GM18858 (cell line): ENCODE results near the gene ZNG1A.
"Not testable (repeated sequence)": the region's sequence is repeated elsewhere in the genome, so short reads cannot be mapped to it uniquely, and the experiment has no call there.

Experiments used
- ATAC-seq: cut with Tn5 transposase; IDR thresholded peaks from one replicate; pipeline ENCODE4 v1.9.1; 2021; ENCODE audit not compliant: unreplicated experiment

Gene ZNG1A

GRCh38 chr9:178140-178825, 573 bp downstream of the ZNG1A start:
- not testable (repeated sequence) for ATAC-seq

GRCh38 chr9:169757-170156, 9.1 kb downstream of the ZNG1A start:
- ATAC-seq: not testable (repeated sequence)

DNA sequence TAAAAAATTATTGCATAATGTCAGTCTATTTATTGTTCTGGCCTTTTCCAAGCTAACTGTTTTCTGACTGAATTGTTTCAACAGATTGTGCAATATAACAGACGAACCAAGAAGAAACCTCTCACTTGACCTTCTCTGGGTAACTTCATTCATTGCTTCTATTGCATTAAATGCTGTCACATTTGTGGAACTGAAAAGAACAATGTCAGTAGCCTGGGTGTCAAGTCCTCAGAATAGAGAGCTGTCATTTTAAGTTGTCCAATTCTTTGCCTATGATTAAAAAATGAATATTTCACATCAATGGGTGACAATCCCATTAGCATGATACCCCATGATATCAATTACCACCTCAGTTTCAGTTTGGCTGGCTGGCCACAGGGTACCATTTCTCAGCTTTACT, 19.0 kb downstream of the ZNG1A start:
- ATAC-seq: not testable (repeated sequence)

GRCh38 chr9:151173-151572, 27.7 kb downstream of the ZNG1A start:
- not testable (repeated sequence) for ATAC-seq

- not testable (repeated sequence) for ATAC-seq
Measured at GRCh38 chr9:139880-140279, 39.0 kb downstream of the ZNG1A start.

DNA sequence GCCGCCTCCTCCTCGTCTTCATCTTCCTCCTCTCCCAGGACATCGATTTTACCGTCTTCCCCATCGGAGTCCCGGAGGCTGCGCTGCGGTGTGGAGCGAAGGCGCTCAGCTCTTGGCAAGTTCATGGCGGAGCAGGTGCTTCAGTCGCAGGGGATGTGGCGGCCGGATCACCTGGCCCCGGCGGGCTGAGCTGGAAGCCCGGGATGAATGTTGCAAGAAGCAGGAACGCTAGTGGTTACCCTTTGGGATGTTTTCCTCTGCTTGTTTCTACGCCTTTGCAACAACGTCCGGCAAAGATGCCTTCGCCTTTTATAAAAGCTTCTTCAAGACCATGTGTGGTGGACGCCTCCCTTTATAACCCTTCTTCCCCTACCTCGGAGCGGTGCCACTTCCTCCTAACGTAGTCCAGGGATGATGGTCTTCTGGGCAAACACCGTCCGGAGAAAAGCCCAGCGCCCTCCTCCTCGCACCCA, 60.8 kb downstream of the ZNG1A start, which contains the start of gene FOXD4:
Gene FOXD4, minus strand, starts transcription at position 423 of the 473 bp plus-strand sequence. Its CDS starts 298 bp downstream, at position 125.
- ATAC-seq: not testable (repeated sequence)

DNA sequence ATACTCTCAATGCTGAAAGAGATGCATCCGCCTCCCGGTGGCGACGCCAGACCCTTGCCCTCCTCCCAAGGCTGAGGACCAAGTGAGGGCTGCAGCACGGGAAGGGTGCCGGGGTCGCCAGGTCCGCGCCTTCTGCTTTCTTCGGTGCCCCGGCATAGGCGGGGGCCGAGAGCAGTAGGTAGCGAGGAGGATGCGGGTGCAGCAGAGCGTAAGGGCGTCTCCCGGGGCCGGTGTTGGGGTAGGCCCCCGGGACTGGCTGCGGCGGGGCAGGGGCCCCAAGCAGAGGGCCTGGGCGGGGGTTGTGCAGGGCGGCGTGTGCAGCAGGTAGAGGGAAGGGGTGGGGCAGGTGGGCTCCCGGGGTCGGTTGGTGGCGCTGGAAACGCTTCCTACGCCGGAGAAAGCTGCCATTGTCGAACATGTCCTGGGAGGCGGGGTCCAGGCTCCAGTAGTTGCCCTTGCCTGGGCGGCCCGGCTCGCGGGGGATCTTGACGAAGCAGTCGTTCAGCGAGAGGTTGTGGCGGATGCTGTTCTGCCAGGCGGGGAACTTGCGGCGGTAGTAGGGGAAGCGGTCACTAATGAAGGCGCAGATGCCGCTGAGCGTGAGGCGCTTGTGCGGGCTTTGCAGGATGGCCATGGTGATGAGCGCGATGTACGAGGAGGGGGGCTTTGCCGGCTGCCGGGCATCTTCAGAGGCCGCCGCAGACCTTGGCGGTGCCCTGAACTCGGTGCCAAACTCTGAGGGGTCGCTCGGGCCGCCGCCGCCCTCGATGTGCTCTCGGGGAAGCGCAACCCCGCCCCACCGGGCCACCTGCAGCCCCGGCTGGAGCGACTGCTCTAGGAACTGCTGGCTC, 61.5 kb downstream of the ZNG1A start:
- ATAC-seq: not testable (repeated sequence)

- ATAC-seq: not testable (repeated sequence)
Measured at GRCh38 chr9:116239-117077, 62.4 kb downstream of the ZNG1A start.

- ATAC-seq: not testable (repeated sequence)
Measured at GRCh38 chr9:115118-115451, 63.8 kb downstream of the ZNG1A start.

DNA sequence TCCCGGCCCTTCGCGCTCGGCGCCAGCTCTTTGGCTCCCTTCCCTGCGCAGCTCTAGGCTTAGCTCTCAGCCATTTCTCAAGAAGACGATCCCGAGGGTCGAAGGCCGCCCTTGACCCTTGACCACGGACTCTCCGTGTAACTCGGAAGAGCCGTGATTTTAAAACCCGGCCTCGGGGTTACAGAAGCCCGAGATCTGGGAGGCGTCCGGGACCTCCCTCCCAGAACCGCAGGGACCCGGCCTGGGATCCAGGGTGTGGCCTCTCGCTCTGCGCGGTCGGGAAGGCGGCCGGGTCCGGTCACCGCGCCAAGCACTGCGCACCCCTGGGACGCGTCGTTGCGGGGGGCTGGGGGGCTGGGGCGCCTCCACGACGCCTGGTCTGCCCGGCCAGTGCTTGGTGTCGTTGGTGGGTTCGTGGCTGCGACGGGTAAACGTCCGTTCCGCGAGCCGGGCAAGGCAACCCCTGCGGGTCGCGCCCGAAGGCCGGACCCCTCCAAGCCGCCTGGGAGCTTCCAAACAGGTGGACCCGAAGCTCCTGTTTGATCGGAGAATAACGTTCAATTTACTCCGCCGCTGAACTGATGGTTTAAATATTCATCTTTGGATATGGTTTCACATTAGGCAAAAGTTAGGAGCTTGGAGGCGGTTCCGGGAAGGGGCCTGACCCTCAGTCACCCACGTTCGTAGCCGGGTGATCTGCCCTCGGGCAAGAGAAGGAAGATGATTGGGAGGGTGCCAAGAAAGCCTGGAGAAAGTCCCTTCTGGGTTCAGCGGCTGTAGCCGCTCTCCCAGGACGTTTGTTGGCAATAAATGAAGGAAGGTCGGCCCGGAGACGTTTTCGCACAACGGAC, 64.4 kb downstream of the ZNG1A start:
- not testable (repeated sequence) for ATAC-seq

DNA sequence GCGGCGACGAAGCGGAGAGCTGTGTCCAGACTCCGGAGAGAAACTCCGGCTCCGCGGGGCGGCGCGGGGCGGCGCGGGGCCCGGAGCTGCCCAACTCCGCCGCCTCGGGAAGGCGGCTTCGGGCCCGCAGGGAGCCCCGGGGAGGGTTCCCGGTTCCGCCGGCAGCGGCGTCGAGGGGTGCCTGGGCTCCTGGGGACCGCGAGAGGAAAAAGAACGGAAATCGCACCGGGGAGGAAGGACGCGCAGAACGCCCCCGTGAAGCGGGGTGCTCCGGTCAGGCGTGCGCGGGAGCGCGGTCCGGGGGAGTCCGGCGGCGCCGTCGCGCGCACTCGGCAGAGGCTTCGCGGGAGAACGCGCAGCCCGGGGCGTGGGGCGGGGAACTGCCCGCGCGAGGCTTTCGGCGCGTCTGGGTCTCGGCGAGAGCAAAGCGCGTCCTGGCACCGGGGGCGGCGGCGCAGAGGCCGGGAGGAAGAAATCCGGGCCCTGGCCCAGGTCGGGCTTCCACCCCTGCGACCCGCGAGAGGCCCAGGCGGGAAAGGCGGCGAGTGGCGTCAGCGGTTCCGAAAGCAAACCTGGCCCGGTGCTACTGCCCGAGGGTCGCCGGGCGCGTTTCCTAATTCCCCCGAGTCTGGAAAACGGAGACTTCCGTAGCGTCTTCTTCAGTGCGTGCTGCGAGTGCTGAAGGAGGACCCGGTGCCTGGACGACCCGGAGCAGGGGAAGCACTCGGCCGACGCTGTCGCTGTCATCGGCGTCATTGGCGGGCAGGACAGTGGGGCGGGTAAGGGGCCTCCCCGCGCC, 65.2 kb downstream of the ZNG1A start:
- ATAC-seq: not testable (repeated sequence)

DNA sequence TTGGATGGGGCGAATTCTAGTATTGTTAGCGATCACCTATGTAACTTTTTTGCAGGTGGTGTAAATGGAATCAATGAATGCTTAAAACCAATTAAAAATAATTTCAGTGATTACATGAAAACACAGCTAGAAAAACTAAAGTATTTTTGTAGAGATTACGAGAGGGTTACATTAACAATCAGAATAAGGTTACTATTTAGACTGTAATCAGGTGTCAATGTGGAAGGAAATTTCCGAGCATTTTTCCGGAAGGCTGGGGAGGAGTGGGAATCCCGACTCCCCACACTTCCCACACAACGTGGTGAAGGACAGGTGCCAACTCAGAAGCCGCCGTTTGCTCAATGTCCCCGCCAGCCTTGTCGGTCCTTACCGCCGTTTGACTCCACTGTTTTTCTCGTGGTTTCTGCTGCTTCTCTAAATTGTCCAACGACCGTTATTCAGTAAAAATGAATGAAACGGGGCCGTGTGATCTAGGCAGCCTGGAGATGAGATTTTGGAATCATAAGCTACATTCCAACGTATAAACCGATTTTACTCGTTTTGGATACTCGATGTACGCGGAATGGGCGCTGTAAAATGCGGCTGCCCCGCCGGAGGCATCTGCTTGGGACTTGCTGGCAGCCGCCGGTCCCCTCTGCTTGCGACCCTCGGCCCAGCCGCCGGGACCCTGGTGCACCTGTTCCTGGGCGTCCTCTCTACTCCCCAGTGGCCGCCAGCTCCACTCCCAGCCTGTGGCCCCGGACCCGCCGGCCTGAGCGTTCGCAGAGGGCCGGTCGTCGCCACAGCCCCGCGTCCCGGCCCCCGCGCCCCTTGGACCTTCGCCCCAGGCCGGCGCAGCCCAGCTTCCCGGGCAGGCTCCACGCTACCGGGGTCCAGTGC, 66.0 kb downstream of the ZNG1A start:
- not testable (repeated sequence) for ATAC-seq

DNA sequence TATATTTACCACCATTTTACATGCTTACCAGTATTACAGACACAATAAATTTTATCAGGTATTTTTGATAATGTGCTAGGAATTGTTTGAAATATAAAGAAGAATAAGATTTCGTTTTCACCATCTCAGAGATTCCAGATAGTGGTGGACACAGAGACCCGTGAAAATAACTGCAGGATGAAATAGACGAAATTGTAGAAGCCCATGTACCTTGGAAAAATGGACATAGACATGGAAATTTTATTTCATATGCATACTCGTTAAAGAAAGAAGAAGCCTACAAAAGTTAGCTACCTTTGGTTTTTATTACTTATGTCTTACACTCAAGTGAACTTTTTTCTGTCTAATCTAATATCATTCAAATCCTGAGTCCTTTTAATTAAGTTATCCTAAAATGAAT, 68.2 kb downstream of the ZNG1A start:
- not testable (repeated sequence) for ATAC-seq

GRCh38 chr9:109540-109939, 69.3 kb downstream of the ZNG1A start:
- ATAC-seq: not testable (repeated sequence)

DNA sequence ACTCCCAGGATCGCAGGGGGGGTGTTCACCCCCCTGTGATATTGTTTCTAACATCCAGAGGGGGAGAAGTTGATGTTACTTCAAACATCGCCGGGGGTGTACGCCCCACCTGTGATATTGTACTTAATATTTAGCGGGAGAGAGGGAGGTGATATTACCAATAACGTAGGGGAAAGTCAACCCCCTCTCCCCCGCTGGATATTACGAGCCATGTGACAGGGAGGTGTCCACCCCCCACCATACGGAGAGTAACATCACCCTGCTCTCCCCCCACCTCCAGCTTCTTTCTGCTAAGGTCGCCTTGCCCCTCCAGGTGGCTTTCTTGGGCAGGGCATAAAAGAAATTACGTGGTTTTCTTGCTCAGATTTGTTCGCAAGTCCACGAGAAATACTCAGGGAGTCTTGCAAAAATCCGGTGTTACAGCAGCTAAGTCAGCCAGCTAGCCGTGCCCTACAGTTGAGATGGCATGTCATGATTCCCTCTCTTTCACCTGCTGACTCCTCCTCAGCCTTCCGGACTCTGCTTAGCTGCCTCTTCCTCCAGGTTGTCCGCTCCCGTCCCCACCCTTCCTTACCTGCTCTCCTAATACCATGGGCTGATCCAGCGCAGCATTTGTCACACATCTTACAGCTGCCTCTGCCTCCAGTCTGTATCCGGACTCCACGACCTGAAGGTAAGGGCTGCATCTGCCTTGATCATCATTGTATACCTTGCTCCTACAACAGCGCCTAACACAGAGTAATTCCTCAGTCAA, 69.9 kb downstream of the ZNG1A start:
- not testable (repeated sequence) for ATAC-seq

DNA sequence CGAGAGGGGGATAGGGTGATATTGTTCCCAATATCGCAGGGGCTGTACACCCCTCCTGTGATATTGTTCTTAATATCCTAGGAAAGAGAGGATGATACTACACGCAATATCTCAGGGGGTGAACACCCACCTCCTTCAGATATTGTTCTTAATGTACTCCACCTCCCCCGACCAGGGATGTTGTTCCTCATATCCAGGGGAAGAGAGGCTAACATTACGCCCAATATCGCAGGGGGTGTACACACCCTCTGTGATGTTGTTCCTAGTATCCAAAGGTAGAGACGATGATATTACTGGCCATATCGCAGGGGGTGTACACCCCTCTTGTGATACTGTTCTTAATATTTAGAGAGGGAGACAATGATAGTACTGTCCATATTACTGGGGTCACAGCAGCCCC, 72.9 kb downstream of the ZNG1A start:
- ATAC-seq: not testable (repeated sequence)

GRCh38 chr9:100430-100829, 78.4 kb downstream of the ZNG1A start:
- not testable (repeated sequence) for ATAC-seq

DNA sequence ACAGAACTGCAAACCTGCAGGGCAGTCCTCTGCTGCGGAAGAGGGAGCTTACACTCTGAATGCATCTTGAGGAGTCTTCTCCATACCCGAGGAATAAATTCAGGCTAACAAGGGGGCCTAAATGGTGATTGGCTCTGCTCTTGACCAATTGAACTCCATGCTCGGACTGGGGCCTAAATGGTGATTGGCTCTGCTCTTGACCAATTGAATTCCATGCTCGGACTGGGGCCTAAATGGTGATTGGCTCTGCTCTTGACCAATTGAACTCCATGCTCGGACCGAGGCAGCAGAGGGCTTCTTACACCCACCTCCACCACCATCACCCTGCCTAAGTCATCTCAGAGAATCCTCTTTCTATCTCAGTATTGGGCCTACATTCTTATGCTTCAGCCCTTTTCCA, 79.0 kb downstream of the ZNG1A start:
- ATAC-seq: not testable (repeated sequence)
